Measurements from ENCODE around the gene INTS14. TPM values are rescaled to one million over a fixed set of nuclear protein-coding genes. Genes with fewer than 3 reads are reported as not detected.

The INTS14 gene
- total RNA-seq, 1 donor from 2014 or later: 24.5 TPM

GRCh38 chr15:65541231-65541820, 69.6 kb downstream of the INTS14 start:
- no peaks in the 10 kb centered on the region for H3K36me3 ChIP-seq (ENCODE audit: control insufficient read depth in 3 of 3, insufficient read depth in 3 of 3, low read length in 3 of 3)
- no peak overlapping the region for H3K4me3 ChIP-seq (ENCODE audit: low read length in 3 of 3)
- no peaks in the 10 kb centered on the region for H3K9me3 ChIP-seq (ENCODE audit: control insufficient read depth in 3 of 3, low read length in 3 of 3)

GRCh38 chr15:65540314-65540713, 70.6 kb downstream of the INTS14 start:
- Histone ChIP-seq H3K4me3 (ENCODE audit: low read length in 3 of 3) (no peak overlapping the region), H3K4me1 (ENCODE audit: control insufficient read depth in 3 of 3, insufficient read depth in 3 of 3, low read length in 3 of 3) (no peaks in the 10 kb centered on the region), H3K36me3 (ENCODE audit: control insufficient read depth in 3 of 3, insufficient read depth in 3 of 3, low read length in 3 of 3) (peaks cover 0 to 4% (median 0%) of the 10 kb centered on the region in 3 donors), H3K9me3 (ENCODE audit: control insufficient read depth in 3 of 3, low read length in 3 of 3) (no peaks in the 10 kb centered on the region), H3K9ac (ENCODE audit: low read depth in 1 of 3, low read length in 3 of 3) (no peak overlapping the region), H3K27ac (ENCODE audit: low read depth, low read length) (no peak overlapping the region), H3K27me3 (ENCODE audit: control insufficient read depth in 3 of 3, insufficient read depth in 3 of 3, low read length in 3 of 3) (no peaks in the 10 kb centered on the region)

More at GRCh38 chr15:65541231-65541820, 69.6 kb downstream of the INTS14 start:
- Histone ChIP-seq H3K27me3 (ENCODE audit: control insufficient read depth in 3 of 3, insufficient read depth in 3 of 3, low read length in 3 of 3) (no peaks in the 10 kb centered on the region), H3K27ac (ENCODE audit: low read depth, low read length) (no peak overlapping the region), H3K9ac (ENCODE audit: low read depth in 1 of 3, low read length in 3 of 3) (no peak overlapping the region), H3K4me1 (ENCODE audit: control insufficient read depth in 3 of 3, insufficient read depth in 3 of 3, low read length in 3 of 3) (no peaks in the 10 kb centered on the region)

DNA sequence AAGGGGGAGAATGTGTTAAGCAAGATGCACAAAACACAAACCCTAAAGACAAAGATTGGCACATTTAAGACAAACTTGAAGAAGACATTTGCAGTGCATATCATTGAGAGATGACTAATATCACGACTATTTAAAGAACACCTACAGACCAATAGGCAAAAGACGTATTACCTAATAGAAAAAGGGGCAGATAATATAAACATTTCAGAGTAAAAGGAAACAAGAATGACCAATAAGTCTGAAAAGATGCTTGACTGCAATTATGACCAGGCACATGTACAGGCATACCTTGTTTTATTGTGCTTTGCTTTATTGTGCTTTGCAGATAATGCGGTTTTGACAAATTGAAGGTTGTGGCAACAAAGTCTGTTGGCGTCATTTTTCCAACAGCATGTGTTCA, 75.7 kb downstream of the INTS14 start:
- Histone ChIP-seq H3K9me3 (ENCODE audit: control insufficient read depth in 3 of 3, low read length in 3 of 3) (no peaks in the 10 kb centered on the region), H3K27ac (ENCODE audit: low read depth, low read length) (no peak overlapping the region), H3K27me3 (ENCODE audit: control insufficient read depth in 3 of 3, insufficient read depth in 3 of 3, low read length in 3 of 3) (no peaks in the 10 kb centered on the region), H3K4me1 (ENCODE audit: control insufficient read depth in 3 of 3, insufficient read depth in 3 of 3, low read length in 3 of 3) (peaks cover 2 to 13% (median 7%) of the 10 kb centered on the region in 3 donors), H3K4me3 (ENCODE audit: low read length in 3 of 3) (no peak overlapping the region), H3K9ac (ENCODE audit: low read depth in 1 of 3, low read length in 3 of 3) (no peak overlapping the region), H3K36me3 (ENCODE audit: control insufficient read depth in 3 of 3, insufficient read depth in 3 of 3, low read length in 3 of 3) (peaks cover 0 to 4% (median 0%) of the 10 kb centered on the region in 3 donors)

GRCh38 chr15:65533057-65533756, 77.7 kb downstream of the INTS14 start:
- peaks cover 6 to 19% (median 7%) of the 10 kb centered on the region in 3 donors for H3K4me1 ChIP-seq (ENCODE audit: control insufficient read depth in 3 of 3, insufficient read depth in 3 of 3, low read length in 3 of 3)
- H3K36me3 ChIP-seq (ENCODE audit: control insufficient read depth in 3 of 3, insufficient read depth in 3 of 3, low read length in 3 of 3): peaks cover 0 to 4% (median 0%) of the 10 kb centered on the region in 3 donors
- no peaks in the 10 kb centered on the region for H3K27me3 ChIP-seq (ENCODE audit: control insufficient read depth in 3 of 3, insufficient read depth in 3 of 3, low read length in 3 of 3)
- H3K9me3 ChIP-seq (ENCODE audit: control insufficient read depth in 3 of 3, low read length in 3 of 3): no peaks in the 10 kb centered on the region
- H3K9ac ChIP-seq (ENCODE audit: low read depth in 1 of 3, low read length in 3 of 3): no peak overlapping the region
- H3K27ac ChIP-seq (ENCODE audit: low read depth, low read length): no peak overlapping the region
- no peak overlapping the region for H3K4me3 ChIP-seq (ENCODE audit: low read length in 3 of 3)

DNA sequence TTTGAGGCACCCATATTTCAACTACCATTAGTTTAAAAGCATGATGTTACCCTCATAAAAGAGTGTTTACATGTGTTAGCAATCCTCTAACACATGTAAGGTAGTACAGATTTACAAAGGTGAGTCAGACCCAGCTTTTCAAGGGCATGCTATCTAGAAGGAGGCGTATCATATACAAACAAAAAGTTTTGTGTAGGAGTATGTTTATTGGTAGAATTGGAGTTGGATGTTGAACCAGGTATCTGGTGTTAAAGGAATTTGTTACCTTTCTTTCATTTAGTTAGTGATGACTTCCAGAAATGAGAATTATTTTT, 78.2 kb downstream of the INTS14 start:
- peaks cover 0 to 4% (median 0%) of the 10 kb centered on the region in 3 donors for H3K36me3 ChIP-seq (ENCODE audit: control insufficient read depth in 3 of 3, insufficient read depth in 3 of 3, low read length in 3 of 3)
- peaks cover 6 to 19% (median 7%) of the 10 kb centered on the region in 3 donors for H3K4me1 ChIP-seq (ENCODE audit: control insufficient read depth in 3 of 3, insufficient read depth in 3 of 3, low read length in 3 of 3)
- H3K9me3 ChIP-seq (ENCODE audit: control insufficient read depth in 3 of 3, low read length in 3 of 3): no peaks in the 10 kb centered on the region
- peak overlapping the region; percentile 7 for H3K27ac ChIP-seq (ENCODE audit: low read depth, low read length)
- no peak overlapping the region for H3K9ac ChIP-seq (ENCODE audit: low read depth in 1 of 3, low read length in 3 of 3)
- no peaks in the 10 kb centered on the region for H3K27me3 ChIP-seq (ENCODE audit: control insufficient read depth in 3 of 3, insufficient read depth in 3 of 3, low read length in 3 of 3)
- no peak overlapping the region for H3K4me3 ChIP-seq (ENCODE audit: low read length in 3 of 3)

DNA sequence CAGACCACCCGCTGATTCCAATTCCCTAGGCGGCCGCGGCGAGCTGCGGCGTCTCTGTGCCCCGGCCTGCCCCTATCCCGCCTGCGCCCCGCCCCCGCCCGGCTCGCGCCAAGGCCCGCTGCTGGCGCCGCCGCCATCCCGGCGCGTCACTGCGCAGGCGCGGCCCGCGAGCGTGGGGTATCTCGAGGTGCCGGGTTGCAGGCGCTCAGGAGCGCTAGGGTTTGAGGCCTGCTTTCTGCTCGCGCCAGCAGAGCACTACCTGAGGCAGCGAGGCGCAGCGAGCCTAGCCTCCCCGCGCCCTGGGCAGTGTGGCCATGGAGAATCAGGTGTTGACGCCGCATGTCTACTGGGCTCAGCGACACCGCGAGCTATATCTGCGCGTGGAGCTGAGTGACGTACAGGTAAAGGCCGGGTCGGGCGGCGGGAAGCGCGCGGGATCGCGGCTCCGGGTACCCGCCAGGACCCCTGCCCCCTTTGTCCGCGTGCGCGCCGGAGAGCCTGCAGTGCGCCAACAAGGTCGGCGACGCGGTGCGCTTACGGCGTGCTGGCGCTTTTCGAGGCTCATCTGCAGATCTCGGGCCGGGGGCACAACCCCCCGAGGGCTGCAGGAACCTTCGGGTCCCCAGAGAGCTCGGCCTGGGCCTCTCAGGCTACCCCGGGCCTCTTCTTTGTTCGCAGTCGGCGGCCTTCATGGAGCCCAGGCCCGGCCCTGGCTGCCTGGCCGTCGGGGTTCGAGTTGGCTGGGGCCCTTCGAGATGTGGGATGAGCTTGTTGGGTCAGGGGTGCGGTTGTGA, 80.4 kb downstream of the INTS14 start, which contains the start of gene HACD3:
Gene HACD3 (plus strand): TSS at position 146 of the 794 bp plus-strand sequence. CDS start 169 bp downstream, at position 315.
- H3K4me3 ChIP-seq (ENCODE audit: low read length in 3 of 3): peak within 1 kb of the TSS; percentile 85 to 99 (median 95)
- H3K27me3 ChIP-seq (ENCODE audit: control insufficient read depth in 3 of 3, insufficient read depth in 3 of 3, low read length in 3 of 3): no peaks in the 10 kb centered on the region
- peak within 1 kb of the TSS; percentile 79 to 94 (median 79) for H3K9ac ChIP-seq (ENCODE audit: low read depth in 1 of 3, low read length in 3 of 3)
- peak within 1 kb of the TSS; percentile 56 for H3K27ac ChIP-seq (ENCODE audit: low read depth, low read length)
- H3K4me1 ChIP-seq (ENCODE audit: control insufficient read depth in 3 of 3, insufficient read depth in 3 of 3, low read length in 3 of 3): peaks cover 6 to 19% (median 7%) of the 10 kb centered on the region in 3 donors
- H3K9me3 ChIP-seq (ENCODE audit: control insufficient read depth in 3 of 3, low read length in 3 of 3): no peaks in the 10 kb centered on the region
- H3K36me3 ChIP-seq (ENCODE audit: control insufficient read depth in 3 of 3, insufficient read depth in 3 of 3, low read length in 3 of 3): no peaks in the 10 kb centered on the region

GRCh38 chr15:65529762-65530317, 81.1 kb downstream of the INTS14 start:
- Histone ChIP-seq H3K9me3 (ENCODE audit: control insufficient read depth in 3 of 3, low read length in 3 of 3) (no peaks in the 10 kb centered on the region), H3K9ac (ENCODE audit: low read depth in 1 of 3, low read length in 3 of 3) (peak overlapping the region; percentile 69 to 94 (median 79)), H3K4me1 (ENCODE audit: control insufficient read depth in 3 of 3, insufficient read depth in 3 of 3, low read length in 3 of 3) (peaks cover 7 to 19% (median 10%) of the 10 kb centered on the region in 3 donors), H3K36me3 (ENCODE audit: control insufficient read depth in 3 of 3, insufficient read depth in 3 of 3, low read length in 3 of 3) (no peaks in the 10 kb centered on the region), H3K4me3 (ENCODE audit: low read length in 3 of 3) (peak overlapping the region; percentile 70 to 99 (median 95)), H3K27ac (ENCODE audit: low read depth, low read length) (peak overlapping the region; percentile 40), H3K27me3 (ENCODE audit: control insufficient read depth in 3 of 3, insufficient read depth in 3 of 3, low read length in 3 of 3) (no peaks in the 10 kb centered on the region)

Small RNA genes lying within 50 kb of the gene (small RNA-seq; reads per million reads assigned to genes)
- gene RNU6-19P: not detected

Other genes with a start within 250 kb of the INTS14 start
- gene IGDCC3, start 233.1 kb downstream of the INTS14 start, total RNA-seq: 1.0 TPM
- 35.5 TPM for gene IGDCC4, start 188.2 kb downstream of the INTS14 start, total RNA-seq
- 43.3 TPM for gene DPP8, start 93.4 kb downstream of the INTS14 start, total RNA-seq
- gene HACD3, start 80.7 kb downstream of the INTS14 start, total RNA-seq: 41.2 TPM
- gene SLC24A1, start 10.8 kb upstream of the INTS14 start, total RNA-seq: 3.7 TPM
- 30.8 TPM for gene DENND4A, start 181.2 kb upstream of the INTS14 start, total RNA-seq